ENCODE measurements around the gene PODNL1.
"Not testable (repeated sequence)": the region's sequence is repeated elsewhere in the genome, so short reads cannot be mapped to it uniquely, and the experiment has no call there.

PODNL1 gene

DNA sequence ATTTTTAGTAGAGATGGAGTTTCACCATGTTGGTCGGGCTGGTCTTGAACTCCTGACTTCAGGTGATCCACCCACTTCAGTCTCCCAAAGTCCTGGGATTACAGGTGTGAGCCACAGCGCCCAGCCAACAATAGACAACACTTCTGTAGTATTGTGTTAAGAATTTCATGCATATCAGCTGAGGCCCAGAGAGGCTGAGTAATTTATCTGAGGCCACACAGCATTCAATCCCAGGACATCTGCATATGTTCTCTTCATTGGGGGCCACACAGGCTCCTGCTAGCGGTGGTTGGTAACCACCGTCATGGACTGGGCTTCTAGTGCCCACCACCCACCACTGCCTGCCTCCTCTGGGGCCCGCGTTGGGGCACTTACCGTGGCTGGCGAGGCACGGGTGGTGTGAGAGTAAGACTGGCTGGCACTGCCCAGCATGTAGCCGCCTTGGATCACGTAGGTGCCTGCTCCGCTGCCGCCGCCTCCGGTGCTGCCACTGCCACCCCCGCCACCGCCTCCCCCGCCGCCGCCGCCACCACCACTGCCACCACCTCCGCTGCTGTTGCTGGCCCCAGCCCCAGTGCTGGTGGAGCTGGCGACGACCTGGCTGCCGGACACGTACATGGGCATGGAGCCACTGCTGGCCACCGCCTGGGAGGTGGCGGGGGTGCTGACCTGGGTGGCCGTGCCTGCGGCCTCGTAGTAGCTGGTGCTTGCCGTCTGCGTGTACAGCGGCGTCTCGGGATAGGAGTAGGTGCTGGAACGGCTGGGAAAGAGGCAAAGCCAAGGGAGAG is 34.3 kb upstream of the PODNL1 start:
- no peak for DNase-seq (ENCODE audit: low read depth)

GRCh38 chr19:13971868-13972267 is 33.7 kb upstream of the PODNL1 start:
- not testable (repeated sequence) for DNase-seq (ENCODE audit: low read depth)

DNA sequence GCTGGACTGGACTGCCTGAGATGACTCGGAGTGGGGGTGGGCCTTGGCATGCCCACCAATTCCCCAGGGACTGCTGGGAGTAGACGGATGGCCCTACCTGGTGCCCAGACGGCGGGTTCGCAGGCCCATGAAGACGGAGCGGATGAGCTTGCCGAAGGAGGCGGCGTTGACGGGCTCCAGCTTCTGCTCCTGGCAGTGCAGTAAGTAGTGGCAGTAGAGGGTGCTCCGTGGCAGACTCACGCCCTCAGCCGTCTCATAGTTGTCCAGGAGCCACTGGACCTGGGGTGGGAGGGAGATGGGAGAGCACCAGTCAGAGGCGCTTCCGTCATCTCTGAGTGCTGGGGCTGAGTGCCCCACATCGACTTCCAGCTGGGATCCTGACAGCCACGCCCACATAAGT is 31.7 kb upstream of the PODNL1 start:
- no peak for DNase-seq (ENCODE audit: low read depth)

- DNase-seq (ENCODE audit: low read depth), result no peak
These were observed 30.8 kb upstream of the PODNL1 start for GRCh38 chr19:13968999-13969398.

- no peak for DNase-seq (ENCODE audit: low read depth)
These were observed 30.2 kb upstream of the PODNL1 start for GRCh38 chr19:13968383-13968935.

DNA sequence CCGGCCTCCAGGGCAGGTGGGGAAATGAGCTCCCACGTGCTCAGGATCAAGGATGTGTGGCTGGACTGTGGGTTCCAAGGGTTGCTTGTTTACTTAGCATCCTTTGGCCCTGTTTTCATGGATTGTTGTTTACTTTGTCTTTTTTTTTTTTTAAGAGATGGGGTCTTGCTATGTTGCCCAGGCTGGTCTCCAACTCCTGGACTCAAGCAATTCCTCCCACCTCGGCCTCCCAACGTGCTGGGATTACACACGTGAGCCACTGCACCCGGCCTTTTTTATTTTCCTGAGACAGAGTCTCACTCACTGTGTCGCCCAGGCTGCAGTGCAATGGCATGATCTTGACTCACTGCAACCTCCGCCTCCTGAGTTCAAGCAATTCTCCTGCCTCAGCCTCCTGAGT is 29.0 kb upstream of the PODNL1 start:
- not testable (repeated sequence) for DNase-seq (ENCODE audit: low read depth)

- DNase-seq (ENCODE audit: low read depth), result no peak
These were observed 28.5 kb upstream of the PODNL1 start for GRCh38 chr19:13966684-13967128.

DNA sequence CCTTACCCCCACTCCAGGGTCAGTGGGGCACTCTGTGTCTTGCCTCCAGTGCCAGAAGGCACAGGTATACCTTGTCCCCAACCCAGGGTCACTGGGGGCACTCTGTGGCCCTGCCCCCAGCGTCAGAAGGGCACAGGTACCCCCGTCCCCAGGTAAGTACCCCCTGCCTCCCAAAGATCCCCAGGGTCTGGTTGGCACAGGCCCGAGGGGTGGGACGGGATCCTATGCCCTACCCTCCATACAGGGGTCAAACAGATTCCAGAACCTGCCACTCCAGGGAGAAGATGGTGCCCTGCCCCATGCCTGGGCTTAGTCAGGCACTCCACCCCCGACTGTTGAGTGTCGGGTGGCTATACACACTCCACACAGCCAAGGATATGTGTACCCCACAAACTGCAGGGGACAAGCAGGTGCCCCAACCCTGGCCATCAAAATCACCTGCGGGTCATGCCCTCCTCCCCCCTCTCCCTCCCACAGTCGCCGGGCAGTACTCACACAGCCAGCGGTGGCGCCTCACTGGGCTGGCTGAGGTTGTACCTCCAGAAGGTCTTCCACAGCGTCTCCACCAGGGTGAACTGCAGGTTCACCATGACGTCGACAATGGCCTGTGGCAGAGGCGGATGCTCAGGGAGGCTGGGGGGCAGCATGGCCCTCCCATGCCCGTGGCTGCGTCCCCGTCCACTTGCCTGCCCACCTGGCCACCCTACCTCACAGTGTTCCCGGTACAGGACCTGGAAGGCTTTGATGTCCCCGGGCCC is 27.9 kb upstream of the PODNL1 start:
- no peak for DNase-seq (ENCODE audit: low read depth)

DNA sequence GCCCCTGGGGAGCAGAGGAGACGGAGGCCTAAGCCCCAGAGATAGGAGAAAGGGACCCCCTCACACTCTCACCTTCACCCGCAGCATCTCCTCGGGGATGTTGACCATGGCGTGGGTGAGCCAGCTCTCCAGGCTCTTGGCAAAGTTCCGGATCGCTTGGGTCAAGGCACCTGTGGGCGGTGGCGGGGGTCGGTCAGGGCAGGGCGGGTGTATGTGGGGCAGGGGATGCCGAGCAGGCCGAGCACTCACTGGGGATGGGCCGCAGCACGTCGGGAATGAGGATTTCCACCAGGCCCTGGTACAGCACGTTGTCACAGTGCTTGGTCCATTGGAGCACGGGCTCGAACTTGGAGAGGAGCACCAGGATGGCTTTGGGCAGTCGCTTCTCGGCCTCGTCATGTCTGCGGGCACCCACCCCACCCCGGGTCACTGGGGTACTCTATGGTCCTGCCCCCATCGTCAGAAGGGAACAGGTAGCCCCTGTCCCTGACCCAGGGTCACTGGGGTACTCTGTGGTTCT is 27.2 kb upstream of the PODNL1 start:
- no peak for DNase-seq (ENCODE audit: low read depth)

DNA sequence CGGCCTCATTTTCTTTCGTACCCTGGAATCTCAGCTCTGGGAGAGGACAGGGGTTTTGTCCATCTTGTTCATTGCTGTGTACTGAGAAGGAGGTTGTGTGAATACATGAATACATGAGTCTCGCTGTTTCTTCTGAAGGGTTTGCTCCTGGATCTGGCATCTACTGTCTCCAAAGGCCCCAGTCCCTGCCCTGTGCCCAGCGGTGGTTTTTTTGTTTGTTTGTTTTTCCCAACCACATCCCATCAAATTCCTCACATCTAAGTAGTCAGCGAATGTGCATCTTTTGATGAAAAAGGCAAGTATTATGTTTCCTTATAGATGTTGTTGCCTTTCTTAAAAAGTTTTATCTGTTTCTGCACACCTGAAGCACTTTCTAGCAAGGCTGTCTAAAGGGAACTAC is 26.6 kb upstream of the PODNL1 start:
- no peak for DNase-seq (ENCODE audit: low read depth)

DNA sequence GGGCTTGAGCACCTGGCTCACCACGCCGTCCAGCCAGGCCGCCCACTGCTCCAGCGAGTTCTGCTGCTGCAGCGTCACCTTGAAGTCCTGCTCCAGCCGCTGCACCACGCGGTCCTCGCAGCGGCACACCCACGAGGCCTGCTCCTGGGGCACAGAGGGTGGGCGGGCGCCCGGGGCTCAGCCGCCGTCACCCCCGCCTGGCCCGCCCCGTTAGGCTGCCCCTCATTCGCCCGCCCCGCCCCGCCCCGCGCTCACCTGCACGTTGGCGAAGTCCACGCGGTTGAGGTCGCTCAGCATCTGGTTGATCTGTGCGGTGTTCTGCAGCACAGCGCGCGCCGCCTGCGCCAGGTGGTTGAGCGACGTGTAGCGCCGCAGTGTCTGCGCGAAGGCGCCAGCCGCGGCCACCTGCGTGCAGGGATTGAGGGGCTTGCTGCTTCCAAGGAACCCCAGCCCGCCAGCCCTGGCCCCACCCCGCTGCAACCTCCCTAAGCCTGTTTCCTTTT is 25.4 kb upstream of the PODNL1 start:
- DNase-seq (ENCODE audit: low read depth), result no peak

DNA sequence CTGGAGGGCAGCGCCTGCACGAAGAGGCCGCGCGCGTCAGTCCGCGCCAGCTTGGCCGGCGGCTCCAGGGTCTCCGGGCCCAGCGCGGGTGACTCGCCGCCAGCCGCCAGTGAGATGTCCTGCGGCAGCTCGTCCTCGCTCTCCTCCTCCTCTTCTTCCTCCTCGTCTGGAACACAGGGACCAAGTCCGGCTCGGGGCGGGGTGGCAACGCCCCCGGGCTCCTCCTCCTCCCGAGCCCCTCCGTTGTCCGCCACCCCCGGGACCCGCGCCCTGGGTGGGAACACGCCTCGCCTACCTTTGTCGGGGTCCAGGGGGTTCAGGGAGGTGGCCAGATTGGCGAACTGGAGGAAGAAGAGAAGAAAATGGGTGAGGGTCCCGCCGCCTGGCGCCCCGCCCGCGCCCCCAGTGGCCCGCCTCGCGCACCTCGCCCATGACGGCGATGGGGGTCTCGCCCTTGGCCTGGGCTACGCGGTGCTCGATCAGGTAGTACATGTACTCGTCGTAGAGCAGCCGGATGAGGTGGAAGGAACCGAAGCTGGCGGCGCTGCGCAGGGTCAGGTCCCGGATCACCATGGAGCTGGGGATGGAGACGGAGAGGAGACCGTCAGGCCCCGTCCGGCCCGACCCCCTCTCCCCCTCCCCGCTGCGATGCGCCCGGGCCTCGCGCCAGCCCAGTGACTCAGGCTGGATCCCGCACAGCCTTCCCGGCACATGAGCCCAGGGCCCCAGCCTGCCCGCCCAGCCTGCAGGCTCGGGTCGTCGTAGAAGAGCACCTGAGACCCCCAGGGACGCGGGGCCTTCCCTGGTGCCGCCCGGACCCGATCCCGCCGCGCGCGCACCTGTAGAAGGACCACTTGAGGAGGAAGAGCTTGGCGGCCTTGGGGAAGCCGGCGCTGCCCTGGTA is 24.7 kb upstream of the PODNL1 start:
- no peak for DNase-seq (ENCODE audit: low read depth)

DNA sequence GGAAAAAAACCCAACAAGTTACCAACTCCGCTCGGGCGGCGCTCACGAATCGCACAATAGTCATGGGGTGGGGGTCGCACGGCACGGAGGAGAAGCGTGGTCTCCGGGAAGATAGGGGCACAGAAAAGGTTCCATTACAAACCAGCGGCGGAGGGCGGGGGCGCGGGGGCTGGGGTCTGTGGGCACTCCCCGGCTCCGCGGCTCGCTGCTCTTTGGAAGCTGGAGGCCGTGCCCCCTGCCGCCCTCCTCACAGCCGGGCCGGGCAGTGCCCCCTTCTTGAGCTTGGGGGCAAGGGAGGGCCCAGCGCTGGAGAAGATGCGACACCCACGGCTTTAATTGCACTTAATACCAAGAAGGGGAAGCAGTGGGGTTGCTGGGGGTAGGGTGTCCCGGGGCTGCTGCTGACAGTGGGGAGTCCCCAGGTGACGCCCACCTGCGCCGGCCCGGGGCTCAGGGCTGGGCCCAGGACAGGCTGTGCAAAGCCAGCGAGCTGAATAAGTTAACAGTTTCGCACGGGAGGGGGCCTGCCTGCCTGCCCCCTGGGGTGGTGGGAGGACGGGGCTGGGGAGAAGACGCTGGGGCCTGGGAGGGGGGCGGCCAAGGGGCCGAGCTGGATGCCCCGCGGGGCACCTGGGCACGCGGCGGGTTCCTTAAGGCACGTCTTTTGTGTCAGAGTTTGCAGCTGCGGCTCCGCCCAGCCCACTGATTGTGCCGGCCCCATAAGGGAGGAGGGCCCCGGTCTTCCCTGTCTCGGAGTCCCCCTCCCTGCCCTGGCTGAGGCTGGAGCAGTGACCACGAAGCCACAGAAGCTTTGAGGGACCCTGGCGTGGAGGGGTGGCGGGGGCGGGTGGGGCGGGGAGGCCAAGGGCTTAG is 23.8 kb upstream of the PODNL1 start:
- DNase-seq (ENCODE audit: low read depth), result no peak

GRCh38 chr19:13960863-13961784 is 22.9 kb upstream of the PODNL1 start:
- no peak for DNase-seq (ENCODE audit: low read depth)

- DNase-seq (ENCODE audit: low read depth), result no peak
These were observed 22.0 kb upstream of the PODNL1 start for GRCh38 chr19:13959962-13960862.

- no peak for DNase-seq (ENCODE audit: low read depth)
These were observed 21.1 kb upstream of the PODNL1 start for GRCh38 chr19:13959141-13959961.

DNA sequence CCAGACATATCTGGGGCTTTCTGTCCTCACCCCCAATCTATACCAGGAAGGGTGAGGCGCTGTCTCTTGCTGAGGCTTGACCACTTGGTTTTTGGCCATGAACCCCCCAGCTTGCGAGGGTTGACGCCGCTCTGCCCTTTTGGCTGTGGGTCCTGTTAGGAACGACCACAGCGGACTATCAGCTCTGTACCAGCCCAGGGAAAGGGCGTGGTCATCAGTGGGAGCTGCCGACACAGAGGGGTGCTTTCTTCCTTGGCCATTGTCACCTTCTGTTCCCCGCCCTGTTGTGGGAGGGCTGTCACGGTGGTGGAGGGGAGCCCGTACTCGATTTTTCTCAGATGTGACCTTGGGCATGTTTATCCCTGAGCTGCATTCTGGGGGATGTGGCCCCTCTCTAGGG is 19.8 kb upstream of the PODNL1 start:
- DNase-seq (ENCODE audit: low read depth), result no peak

DNA sequence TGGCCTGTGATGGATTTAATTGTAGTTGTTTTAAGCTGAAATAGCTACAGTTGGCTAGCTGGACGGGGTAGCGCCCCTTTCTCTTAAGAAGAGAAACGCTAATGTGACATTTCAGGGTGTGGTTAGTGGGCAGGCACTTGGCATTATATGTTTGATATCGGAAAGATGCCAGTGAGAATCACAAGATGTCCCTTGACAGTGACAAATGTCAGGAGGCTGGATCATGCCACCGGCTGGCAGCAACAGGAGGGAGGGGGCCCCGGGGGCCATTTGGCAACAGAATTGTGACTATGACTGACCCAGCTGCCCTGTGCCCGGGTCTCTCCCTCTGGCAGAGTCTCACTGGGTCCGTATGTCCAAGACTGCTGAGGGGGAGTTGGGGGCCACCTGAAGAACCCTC is 18.8 kb upstream of the PODNL1 start:
- DNase-seq (ENCODE audit: low read depth), result no peak

Data from HS-5 (cell line).